IPS DF 4.7 (cell line): ENCODE results near the gene TNS3.

Experiments used
- DNase-seq: peaks from one replicate; pipeline ENCODE4 v3.0.0-alpha.2; 2013; ENCODE audit warnings: low spot score; ENCODE audit errors: extremely low read depth

The TNS3 gene

DNA sequence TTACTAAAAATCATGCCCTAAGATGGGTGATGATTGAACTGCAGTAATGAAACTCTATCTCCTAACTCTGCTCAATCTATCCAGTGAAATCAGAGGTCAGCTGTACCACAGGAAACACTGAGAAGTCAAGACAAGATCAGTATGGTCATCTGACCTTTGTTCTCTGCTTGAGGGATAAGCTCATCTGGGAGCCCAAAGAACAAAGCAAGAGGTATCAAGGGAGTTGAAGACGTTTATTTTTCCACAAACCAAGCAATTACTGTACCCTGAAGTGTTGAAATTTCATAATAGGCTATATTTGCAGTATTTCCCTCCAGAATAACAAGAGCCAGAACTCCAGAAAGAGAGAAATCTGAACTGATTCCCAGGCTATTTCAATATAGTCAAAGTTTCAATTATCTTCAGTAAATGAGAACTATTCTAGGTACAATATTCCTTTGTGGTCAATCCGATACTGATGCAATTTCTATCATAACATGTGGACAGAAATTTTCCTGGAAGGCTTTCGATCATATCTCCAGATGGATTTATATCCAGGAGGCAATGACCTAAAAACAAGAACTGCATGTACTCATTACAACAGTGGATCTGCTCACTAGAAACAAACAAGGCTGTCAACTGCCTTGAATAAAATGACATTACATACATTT, 345.3 kb downstream of the TNS3 start:
- no peak for DNase-seq

- DNase-seq: no peak
These were observed 347.9 kb downstream of the TNS3 start for GRCh38 chr7:47233996-47234395.

DNA sequence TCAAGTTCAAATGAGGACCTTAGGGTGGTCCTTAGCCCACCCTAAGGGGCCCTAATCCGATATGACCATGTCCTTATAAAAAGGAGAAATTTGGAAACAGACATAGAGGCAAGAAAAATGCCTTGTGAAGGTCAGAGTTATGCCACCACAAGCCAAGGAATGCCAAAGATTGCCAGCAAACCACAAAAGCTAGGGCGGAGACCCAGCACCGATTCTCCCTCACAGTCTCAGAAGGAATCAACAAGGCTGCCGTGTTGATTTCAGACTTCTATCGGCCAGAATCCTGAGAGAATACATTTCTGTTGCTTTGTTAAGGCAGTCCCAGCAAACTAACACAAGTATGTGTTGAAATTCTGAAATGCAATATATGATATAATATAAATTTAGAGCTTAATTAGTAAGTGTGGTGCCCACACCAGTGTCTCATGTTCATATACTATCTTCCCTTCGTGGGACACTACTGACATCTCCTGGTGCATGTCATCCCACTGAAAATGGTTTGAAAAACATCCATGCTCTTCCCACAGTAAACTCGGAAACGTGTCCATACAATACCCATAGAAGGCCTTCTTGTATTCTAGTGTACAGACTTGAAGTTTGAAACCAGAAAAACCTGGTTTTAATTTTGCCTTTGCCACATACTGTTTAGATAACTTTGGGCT, 349.0 kb downstream of the TNS3 start:
- no peak for DNase-seq

DNA sequence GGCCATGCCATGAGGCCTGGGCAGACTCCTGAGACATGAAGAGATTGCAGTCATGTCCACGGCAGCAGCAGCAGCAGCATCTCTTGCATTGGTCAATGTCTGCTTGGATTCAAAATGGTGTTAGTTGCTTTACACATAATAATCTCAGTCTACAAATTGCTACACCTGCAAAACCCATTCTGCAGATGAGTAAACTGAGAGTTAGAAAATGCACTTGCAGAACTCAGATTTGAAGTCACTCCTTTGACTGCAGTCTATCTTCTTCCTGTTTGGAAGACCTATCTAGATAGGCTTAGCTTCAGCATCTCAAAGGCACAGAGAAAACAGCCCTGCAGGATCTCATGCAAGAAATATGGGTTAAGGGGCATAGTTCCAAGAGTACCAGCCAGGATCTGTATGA, 350.3 kb downstream of the TNS3 start:
- DNase-seq: no peak

DNA sequence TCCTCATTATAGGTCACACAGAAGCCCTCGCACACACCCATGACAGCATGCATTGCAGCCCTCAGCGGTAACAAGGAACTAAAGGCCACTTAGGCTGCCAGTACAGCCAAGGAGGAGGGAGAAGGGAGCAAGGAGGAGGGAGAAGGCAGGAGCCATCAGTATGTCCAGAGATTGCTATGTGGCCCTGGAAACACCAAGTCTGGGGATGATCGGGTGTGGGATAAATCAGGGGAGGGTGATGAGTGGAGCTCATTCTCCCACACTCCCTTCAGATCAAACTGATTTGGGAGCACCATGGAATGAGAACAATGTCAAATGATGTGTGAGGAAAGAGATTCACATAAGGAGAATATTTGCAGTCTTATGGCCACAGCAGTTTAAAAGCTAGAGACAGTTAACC, 350.9 kb downstream of the TNS3 start:
- no peak for DNase-seq

DNA sequence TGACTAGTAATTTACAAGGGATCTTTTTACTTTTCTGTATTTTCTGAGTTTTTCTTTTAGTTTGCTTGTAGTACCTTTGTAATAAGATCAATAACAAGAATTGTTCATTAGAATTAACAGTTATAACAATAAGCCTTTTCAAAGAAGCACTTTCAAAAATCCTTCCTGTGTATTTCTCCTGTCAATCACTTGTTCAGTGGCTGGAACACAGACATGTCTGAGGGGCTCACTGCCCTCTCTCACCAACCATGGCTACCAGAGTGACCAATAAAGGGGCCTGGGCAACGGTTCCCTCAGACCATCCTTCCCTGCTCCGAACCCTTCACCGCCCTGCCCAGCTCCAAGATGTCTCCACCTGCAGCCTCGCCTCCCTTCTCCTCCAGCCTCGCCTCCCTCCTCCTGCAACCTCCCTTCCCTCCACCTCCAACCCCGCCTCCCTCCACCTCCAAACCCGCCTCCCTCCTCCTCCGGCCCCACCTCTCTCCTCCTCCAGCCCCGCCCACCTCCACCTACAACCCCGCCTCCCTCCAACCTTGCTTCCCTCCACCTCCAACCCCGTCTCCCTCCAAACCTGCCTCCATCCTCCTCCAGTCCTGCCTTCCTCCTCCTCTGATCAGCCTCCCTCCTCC, 353.4 kb downstream of the TNS3 start:
- DNase-seq: no peak

GRCh38 chr7:47227762-47228177, 354.1 kb downstream of the TNS3 start:
- no peak for DNase-seq

DNA sequence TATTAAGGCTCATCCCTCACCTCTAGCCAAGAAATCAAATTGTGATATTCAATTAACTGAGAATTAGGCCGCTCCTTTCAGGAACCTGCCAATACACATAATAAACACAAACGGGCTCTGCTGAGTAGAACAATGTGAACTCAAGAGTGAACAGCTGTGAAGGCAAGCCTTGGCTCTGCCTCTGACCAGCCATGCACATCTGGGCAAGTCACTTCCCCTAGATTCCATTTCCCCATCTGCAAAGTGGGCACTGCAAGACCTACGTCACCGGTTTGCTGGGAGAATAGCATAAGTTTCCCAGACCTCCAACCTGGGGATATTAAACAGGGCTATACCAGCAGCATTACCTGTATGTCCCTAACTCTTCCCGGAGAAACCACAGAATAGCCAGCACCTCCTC, 355.2 kb downstream of the TNS3 start:
- DNase-seq: no peak

DNA sequence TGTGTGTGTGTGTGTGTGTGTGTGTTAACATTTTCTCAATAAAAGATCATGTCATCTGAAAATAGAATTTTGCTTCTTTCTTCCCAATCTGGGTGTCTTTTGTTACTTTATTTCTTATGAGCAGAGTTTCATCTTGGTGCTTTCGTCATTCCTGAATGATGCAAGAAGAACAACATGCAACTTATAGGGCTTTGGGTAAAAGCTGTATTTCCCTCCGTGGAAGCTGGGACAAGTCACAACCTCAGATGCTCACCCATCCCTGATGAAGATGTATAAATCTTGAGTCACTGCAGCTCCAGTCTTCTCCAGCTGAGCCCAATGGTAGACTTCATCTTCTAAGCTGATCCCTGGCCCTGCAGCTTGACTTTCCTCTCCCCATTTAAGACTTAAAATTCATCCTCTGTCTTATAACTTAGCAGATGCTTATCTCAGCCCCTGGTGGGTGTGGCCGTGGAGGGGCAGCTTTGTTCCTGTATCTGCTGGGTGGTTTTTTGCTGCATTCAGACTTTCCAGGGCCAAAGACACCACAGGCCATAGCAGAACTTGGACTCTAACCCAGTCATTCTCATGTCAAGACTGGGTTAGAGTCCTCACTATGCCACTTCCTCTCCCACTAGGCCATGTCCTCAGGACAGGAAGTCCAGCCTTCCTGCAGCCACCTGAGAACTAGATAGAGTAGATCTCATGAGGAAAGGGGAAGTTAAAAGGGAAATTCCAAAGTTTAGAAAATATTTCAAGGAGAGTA, 356.4 kb downstream of the TNS3 start:
- DNase-seq: no peak
